H1 (cell line): Measurements from ENCODE around the gene KLHL2.
"Not testable (repeated sequence)": the region's sequence is repeated elsewhere in the genome, so short reads cannot be mapped to it uniquely, and the experiment has no call there.

Experiments used
- BACH1 ChIP-seq: IDR thresholded peaks from 2 replicates; pipeline ENCODE4 v1.6.1; 2012; ENCODE audit warnings: low read length, improper control_type of control experiment
- EP300 ChIP-seq, 2 experiments: IDR thresholded peaks; 1 replicate in 1 of 2; 2 replicates in 1 of 2; pipeline ENCODE4 v1.6.1; 2011 to 2012; ENCODE audit warnings: low read depth in 2 of 2, low read length in 2 of 2, mild to moderate bottlenecking in 2 of 2, borderline replicate concordance in 1 of 2, inconsistent platforms in 1 of 2, moderate library complexity in 1 of 2
- EZH2 ChIP-seq: fragments of 200-600 bp; sonication (generic); IDR thresholded peaks from 2 replicates; pipeline ENCODE4 v1.7.1; 2012; ENCODE audit warnings: low read depth, mild to moderate bottlenecking, moderate library complexity, low read length, inconsistent platforms; ENCODE audit not compliant: severe bottlenecking
- POLR2A ChIP-seq, 2 experiments: IDR thresholded peaks; 1 replicate in 1 of 2; 2 replicates in 1 of 2; pipeline ENCODE4 v1.6.1; 2011; ENCODE audit warnings: low read depth in 2 of 2, low read length in 2 of 2, mild to moderate bottlenecking in 2 of 2; ENCODE audit errors: control extremely low read depth in 1 of 2
- SP1 ChIP-seq: IDR thresholded peaks from 2 replicates; pipeline ENCODE4 v1.6.1; 2011; ENCODE audit warnings: low read depth, low read length
- SRF ChIP-seq: IDR thresholded peaks from 2 replicates; pipeline ENCODE4 v1.6.1; 2011; ENCODE audit warnings: mild to moderate bottlenecking, low read depth, low read length, moderate library complexity
- TCF12 ChIP-seq: IDR thresholded peaks from 2 replicates; pipeline ENCODE4 v1.6.1; 2011; ENCODE audit warnings: low read depth, mild to moderate bottlenecking, low read length
- TF ChIP-seq, protein P1 (sequence below), 3 experiments: IDR thresholded peaks; 1 replicate in 2 of 3; 2 replicates in 1 of 3; pipeline versions ENCODE4 v1.5.1 to v1.6.1; 2011; ENCODE audit warnings: low read length in 3 of 3, mild to moderate bottlenecking in 3 of 3, inconsistent platforms in 2 of 3, low read depth in 1 of 3, moderate library complexity in 1 of 3; ENCODE audit not compliant: insufficient read depth in 1 of 3; ENCODE audit errors: control extremely low read depth in 1 of 3
- TF ChIP-seq, protein P2 (sequence below): IDR thresholded peaks from 2 replicates; pipeline ENCODE4 v1.6.1; 2011; ENCODE audit warnings: low read length, improper control_type of control experiment

GRCh38 chr4:165248904-165249303, 41.5 kb downstream of the KLHL2 start:
- TF ChIP-seq, protein P1, sequence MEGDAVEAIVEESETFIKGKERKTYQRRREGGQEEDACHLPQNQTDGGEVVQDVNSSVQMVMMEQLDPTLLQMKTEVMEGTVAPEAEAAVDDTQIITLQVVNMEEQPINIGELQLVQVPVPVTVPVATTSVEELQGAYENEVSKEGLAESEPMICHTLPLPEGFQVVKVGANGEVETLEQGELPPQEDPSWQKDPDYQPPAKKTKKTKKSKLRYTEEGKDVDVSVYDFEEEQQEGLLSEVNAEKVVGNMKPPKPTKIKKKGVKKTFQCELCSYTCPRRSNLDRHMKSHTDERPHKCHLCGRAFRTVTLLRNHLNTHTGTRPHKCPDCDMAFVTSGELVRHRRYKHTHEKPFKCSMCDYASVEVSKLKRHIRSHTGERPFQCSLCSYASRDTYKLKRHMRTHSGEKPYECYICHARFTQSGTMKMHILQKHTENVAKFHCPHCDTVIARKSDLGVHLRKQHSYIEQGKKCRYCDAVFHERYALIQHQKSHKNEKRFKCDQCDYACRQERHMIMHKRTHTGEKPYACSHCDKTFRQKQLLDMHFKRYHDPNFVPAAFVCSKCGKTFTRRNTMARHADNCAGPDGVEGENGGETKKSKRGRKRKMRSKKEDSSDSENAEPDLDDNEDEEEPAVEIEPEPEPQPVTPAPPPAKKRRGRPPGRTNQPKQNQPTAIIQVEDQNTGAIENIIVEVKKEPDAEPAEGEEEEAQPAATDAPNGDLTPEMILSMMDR (IDR thresholded peaks at IDR 0.05; ENCODE audit: control extremely low read depth in 1 of 3, insufficient read depth in 1 of 3, low read depth in 1 of 3, low read length in 3 of 3) = not testable (repeated sequence)
- not testable (repeated sequence) for TF ChIP-seq EZH2; TCF12; SP1; SRF; BACH1; EP300 (IDR thresholded peaks at IDR 0.05; ENCODE audit: borderline replicate concordance in 1 of 2, low read depth in 2 of 2, low read length in 2 of 2); POLR2A (IDR thresholded peaks at IDR 0.05; ENCODE audit: control extremely low read depth in 1 of 2, low read depth in 2 of 2, low read length in 2 of 2)
- TF ChIP-seq, protein P2, sequence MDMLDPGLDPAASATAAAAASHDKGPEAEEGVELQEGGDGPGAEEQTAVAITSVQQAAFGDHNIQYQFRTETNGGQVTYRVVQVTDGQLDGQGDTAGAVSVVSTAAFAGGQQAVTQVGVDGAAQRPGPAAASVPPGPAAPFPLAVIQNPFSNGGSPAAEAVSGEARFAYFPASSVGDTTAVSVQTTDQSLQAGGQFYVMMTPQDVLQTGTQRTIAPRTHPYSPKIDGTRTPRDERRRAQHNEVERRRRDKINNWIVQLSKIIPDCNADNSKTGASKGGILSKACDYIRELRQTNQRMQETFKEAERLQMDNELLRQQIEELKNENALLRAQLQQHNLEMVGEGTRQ = not testable (repeated sequence)
